GM18868 (cell line): ENCODE results near the gene ANK2.
A peak's percentile ranks its signal among the peaks of the same experiment; 100 is the strongest.

ENCODE experiments used
- ATAC-seq: cut with Tn5 transposase; IDR thresholded peaks from one replicate; pipeline ENCODE4 v1.9.1; 2021; ENCODE audit warnings: mild to moderate bottlenecking, moderate library complexity; ENCODE audit not compliant: unreplicated experiment

ANK2 gene

GRCh38 chr4:113049421-113050370 lies at the start of gene ANK2:
ANK2 (plus strand) TSS chr4:113049653; CDS start chr4:113049729, 76 bp downstream.
- ATAC-seq: no peak

GRCh38 chr4:113003841-113004240 lies 45.6 kb upstream of the ANK2 start:
- no peak for ATAC-seq

GRCh38 chr4:113004655-113005054 lies 44.8 kb upstream of the ANK2 start:
- ATAC-seq: no peak

GRCh38 chr4:113006632-113007031 lies 42.8 kb upstream of the ANK2 start:
- no peak for ATAC-seq

GRCh38 chr4:113007151-113007550 lies 42.3 kb upstream of the ANK2 start:
- no peak for ATAC-seq

GRCh38 chr4:113008135-113008534 lies 41.3 kb upstream of the ANK2 start:
- no peak for ATAC-seq

- ATAC-seq: no peak
Measured at GRCh38 chr4:113008716-113009115, 40.7 kb upstream of the ANK2 start.

GRCh38 chr4:113009461-113009860 lies 40.0 kb upstream of the ANK2 start:
- no peak for ATAC-seq

GRCh38 chr4:113012122-113012725 lies 37.2 kb upstream of the ANK2 start:
- ATAC-seq: no peak

- ATAC-seq: no peak
Measured at GRCh38 chr4:113012786-113013185, 36.7 kb upstream of the ANK2 start.

- ATAC-seq: no peak
Measured at GRCh38 chr4:113013751-113014150, 35.7 kb upstream of the ANK2 start.

- no peak for ATAC-seq
Measured at GRCh38 chr4:113016377-113016776, 33.1 kb upstream of the ANK2 start.

GRCh38 chr4:113020966-113021365 lies 28.5 kb upstream of the ANK2 start:
- no peak for ATAC-seq

- no peak for ATAC-seq
Measured at GRCh38 chr4:113024388-113024787, 25.1 kb upstream of the ANK2 start.

GRCh38 chr4:113025416-113025815 lies 24.0 kb upstream of the ANK2 start:
- ATAC-seq: no peak

- no peak for ATAC-seq
Measured at GRCh38 chr4:113026556-113026955, 22.9 kb upstream of the ANK2 start.

- ATAC-seq: no peak
Measured at GRCh38 chr4:113028074-113028473, 21.4 kb upstream of the ANK2 start.

GRCh38 chr4:113031212-113031611 lies 18.2 kb upstream of the ANK2 start:
- ATAC-seq: no peak

GRCh38 chr4:113040793-113041192 lies 8.7 kb upstream of the ANK2 start:
- peak; percentile 54 for ATAC-seq

GRCh38 chr4:113042502-113042901 lies 7.0 kb upstream of the ANK2 start:
- ATAC-seq: no peak

- no peak for ATAC-seq
Measured at GRCh38 chr4:113043591-113043990, 5.9 kb upstream of the ANK2 start.

- ATAC-seq: no peak
Measured at GRCh38 chr4:113050371-113050755, 910 bp downstream of the ANK2 start.
